KOPT-K1 (cell line): ENCODE results near the gene TOPORS.

Experiments
- H3K27ac ChIP-seq: fragments of 200-600 bp; sonication (generic); 2 replicates; pipeline ENCODE4 v1.5.1; 2016; ENCODE audit warnings: antibody characterized with exemption, mild to moderate bottlenecking, low read depth, low read length; ENCODE audit not compliant: poor library complexity, severe bottlenecking
- H3K36me3 ChIP-seq: fragments of 200-600 bp; sonication (generic); 2 replicates; pipeline ENCODE4 v1.5.1; 2017; ENCODE audit warnings: antibody characterized with exemption, mild to moderate bottlenecking, low read length, moderate library complexity; ENCODE audit not compliant: insufficient read depth
- H3K9me3 ChIP-seq: fragments of 200-600 bp; sonication (generic); 2 replicates; pipeline ENCODE4 v1.5.1; 2017; ENCODE audit warnings: antibody characterized with exemption, low read length, mild to moderate bottlenecking; ENCODE audit not compliant: insufficient read depth, poor library complexity, severe bottlenecking

The TOPORS gene

DNA sequence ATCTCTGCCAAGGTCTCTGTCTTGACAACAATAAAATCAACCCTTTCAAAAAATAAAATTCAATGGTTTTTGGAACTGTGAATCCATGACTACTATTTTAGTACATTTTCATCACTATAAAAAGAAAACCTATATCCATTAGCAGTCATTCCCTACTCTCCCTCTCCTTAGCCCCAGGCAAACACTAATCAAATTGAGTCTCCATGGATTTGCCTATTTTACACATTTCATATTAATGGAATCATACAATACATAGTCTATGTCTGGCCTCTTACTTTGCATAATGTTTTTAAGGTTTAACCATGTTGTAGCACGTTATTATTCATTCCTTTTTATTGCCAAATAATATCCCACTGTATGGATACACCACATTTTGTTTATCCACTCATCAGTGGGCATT, 50.5 kb downstream of the TOPORS start:
- Histone ChIP-seq H3K9me3 (no peaks in the 10 kb centered on the region), H3K27ac (no peak overlapping the region), H3K36me3 (peaks cover 27% of the 10 kb centered on the region)

GRCh38 chr9:32500768-32501167, 51.6 kb downstream of the TOPORS start:
- Histone ChIP-seq H3K27ac (no peak overlapping the region), H3K9me3 (no peaks in the 10 kb centered on the region), H3K36me3 (peaks cover 37% of the 10 kb centered on the region)

DNA sequence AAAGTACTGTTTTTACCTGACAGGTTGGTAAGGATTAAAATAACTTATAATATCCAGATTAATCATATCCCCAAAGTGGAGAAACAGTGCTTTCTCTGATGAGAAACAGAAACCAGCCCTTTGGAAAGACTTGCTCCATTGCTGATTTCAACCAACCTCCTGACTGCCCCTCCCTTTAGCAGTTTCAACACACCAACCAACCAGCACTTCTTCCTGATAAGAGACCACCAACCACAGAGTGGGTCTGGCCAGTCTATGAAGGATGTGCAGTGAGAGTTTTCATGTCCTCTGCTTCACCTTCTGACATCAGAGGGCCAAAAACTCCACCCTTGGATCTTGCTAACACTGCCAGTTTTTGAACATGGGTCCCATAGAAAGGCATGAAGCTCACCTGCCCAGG, 54.5 kb downstream of the TOPORS start:
- Histone ChIP-seq H3K27ac (no peak overlapping the region), H3K36me3 (peaks cover 43% of the 10 kb centered on the region), H3K9me3 (no peaks in the 10 kb centered on the region)

DNA sequence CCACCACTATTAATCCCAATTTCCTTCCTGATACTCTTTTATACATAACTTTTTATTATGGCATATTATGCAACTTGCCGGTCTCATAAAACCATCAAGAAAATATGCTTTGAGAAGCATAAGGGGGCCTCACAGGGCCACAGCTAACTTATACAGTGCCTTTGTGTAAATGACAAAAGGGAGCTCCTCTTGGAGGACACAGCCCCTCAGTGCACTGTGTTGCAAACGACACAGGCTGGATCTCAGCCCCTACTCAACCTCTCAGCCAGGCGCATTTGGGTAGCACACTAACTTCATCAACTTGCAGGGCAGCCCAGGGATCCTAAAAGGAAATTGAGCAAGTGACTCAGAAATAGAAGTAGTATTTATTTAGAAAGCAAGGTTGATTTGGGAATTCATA, 61.8 kb downstream of the TOPORS start:
- H3K9me3 ChIP-seq: no peaks in the 10 kb centered on the region
- no peak overlapping the region for H3K27ac ChIP-seq
- peaks cover 59% of the 10 kb centered on the region for H3K36me3 ChIP-seq
